ENCODE measurements around the gene CSNK2A1. TPM values are rescaled to one million over a fixed set of nuclear protein-coding genes. Genes with fewer than 3 reads are reported as not detected.
"Not testable (repeated sequence)": the region's sequence is repeated elsewhere in the genome, so short reads cannot be mapped to it uniquely, and the experiment has no call there.

Gene CSNK2A1
- total RNA-seq (2014; rRNA removed; shearing (Covaris generic)), result 108 and 124 TPM in 2 replicates
- polyA plus RNA-seq (2014; cell fraction: nucleus; rRNA removed), result 33.7 and 63.0 TPM in 2 replicates

DNA sequence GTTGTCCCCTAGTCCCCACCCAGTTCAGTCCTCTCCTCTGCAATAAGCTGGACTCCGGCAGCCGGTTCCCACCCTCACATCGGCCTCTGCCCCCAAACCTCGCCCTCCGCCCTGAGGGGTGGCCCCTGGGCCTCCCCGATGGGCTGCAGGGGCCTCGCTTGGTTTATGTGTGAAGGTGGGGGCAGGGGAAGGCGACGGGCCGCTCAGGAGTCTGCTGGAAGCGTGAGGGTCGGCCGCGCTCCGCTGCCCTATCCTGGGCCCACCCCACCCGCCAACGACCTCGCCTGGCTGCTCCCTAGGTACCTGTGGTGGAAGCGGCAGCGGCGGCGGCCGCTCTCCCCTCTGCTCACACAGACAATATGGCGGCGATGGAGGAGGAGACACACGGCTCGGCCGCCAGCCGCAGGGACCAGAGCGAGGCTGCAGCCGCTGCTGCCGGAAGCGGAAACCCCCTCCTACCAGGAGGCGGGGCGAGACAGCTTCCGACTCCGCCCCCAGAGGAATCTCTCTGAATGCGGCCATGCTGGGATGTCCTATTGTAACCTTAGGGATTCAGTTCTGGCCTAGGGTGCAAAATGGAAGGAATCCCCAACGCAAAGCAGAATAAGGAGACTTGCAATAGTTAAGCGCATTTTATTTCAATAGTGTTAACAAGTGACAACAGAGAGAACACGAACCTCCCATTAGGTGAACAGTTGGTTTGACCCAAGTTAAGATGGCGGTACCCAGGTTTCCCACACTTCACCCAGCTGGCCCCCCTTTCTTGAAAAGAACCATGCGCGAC lies at the start of gene CSNK2A1:
Gene CSNK2A1, minus strand, starts transcription at position 422 of the 784 bp plus-strand sequence. CDS start 35,239 bp downstream, outside the sequence.
- DNase-seq (ENCODE audit: extremely low read depth, low read depth), result peak; percentile 94

DNA sequence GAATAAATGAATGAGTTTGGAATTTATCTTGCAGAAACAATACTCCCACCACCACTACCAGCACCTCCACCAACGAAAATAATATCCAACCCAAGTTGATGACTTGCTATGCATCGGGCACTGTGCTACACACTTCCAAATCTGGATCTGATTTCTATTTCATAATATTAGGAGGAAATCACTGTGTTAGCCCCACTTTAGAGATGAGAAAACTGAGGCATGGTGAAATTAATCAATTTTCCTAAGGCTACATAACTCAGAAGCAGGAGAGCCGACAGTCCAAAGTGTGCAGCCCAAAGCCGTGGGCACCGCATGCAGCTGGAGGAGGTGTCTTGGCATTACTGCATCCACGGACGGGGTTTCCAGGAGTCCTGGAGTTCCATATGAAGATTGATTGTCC lies 48.9 kb upstream of the CSNK2A1 start:
- DNase-seq (ENCODE audit: extremely low read depth, low read depth), result no peak

DNA sequence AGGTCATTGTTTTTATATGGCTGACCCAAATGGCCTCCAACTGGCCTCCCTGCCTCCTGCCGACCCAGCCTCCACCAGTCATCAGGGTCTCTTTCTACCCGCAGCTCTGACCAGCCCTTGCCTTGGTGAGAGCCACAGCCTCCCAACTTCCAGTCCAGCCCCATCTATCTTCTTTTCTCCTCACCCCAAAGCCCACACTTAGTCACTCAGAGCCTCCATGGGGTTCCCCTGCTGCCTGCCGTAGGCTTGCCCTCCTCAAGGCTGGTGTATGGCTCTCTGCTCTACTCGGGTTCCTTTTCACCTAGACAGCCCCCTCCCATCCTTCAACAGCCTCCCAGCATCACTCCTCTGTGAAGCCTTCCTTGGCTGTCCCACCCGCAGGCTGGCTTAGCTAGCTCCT lies 48.4 kb upstream of the CSNK2A1 start:
- DNase-seq (ENCODE audit: extremely low read depth, low read depth), result no peak

DNA sequence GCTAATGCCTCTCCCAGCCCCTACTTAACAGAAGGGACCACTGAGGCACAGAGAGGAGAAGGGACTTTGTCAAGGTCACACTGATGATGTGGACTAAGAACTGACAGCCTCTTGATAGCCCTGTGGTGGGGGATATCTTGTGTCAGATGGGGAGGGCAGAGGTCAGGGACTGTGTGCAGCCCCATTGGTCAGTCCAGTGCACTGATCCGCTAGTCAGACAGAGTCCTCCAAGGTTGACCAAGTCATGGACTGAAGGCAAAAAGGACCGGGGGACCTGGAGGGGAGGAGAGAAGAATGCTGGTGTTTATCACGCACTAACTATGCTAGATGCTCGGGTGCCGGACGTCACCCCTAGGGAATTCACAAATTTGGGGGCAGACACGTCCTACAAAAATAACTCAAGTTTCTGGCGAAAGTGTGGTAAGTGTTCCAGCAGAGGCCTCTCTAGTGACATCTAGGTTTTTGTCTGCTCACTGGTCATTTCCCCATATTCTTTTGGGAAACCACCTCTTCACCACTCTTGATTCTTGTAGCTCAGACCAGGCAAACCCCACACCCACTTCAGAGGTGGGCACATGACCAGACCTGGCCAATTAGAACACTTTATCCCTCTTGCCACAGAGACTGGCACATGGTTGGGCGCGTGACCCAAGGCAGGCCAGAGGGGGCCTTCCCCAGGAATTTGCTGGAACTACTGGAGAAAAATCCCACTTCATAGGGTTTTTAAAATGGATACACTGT lies 45.5 kb upstream of the CSNK2A1 start:
- no peak for DNase-seq (ENCODE audit: extremely low read depth, low read depth)

DNA sequence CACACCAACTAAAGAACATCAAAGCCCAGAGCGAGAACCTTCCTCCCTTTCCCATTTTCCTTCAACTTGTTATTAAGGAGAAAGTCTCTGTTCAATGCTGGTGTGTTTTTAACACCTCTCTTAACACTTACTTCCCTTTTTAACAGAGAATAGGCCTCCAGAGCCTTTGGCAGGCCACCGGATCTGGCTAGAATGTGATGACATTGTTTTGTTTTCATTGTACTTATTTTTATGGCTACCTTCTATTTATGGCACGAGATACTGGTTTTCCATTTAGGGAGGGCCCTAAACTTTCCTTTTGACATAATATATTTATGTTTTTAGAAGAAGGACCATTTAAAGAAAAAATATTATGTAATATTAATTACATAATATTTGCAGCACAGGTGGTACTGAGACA lies 44.9 kb upstream of the CSNK2A1 start:
- DNase-seq (ENCODE audit: extremely low read depth, low read depth), result no peak

DNA sequence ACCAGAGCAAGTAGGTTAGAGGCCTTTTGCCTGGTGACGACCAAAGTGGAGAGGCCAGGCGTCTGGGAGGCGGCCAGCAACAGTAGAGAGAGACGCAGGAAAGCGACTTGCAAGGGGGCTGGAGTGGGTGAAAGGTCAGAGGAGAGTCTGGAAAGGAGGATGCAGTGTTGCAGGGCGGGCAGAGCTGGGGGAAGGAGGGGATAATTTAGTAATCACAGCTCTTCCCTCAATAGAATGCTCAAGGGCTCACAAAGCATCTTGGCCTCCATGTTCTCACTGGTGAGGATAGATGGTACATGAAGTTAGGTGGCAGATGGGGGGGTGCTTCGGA lies 41.3 kb upstream of the CSNK2A1 start:
- DNase-seq (ENCODE audit: extremely low read depth, low read depth), result no peak

DNA sequence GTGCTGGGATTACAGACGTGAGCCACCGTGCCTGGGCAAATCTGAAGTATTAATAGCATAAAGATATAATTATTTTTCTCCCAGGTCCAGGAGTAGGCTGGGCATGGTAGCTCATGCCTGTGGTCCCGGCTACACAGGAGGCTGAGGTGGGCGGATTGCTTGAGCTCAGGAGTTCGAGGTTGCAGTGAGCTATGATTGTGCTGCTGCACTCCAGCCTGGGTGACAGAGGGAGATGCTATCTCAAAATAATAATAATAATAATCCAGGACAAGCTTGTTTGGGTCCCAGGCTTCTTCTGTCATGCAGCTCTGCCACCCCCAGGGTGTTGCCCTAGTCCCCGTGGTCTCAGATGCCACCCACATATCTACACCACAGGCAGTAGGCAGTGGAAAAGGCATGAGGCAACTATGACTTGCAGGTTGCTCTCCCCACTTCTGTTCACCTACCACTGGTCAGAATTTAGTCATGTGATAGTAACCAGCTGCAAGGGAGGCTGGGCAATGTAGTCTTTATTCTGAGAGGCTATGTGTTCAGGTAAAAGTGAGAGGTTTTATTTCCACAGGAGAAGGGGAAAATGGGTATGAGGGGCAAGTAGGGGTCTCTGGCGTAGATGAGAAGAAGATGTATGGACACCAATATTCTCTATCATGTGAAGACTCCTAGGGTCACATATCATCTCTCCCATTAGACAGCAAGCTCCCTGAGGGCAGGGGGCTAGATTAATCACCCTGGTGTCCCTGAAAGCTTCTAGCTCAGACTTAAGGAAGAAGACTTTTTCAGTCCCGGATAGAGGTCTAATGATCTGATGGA lies 40.8 kb upstream of the CSNK2A1 start:
- no peak for DNase-seq (ENCODE audit: extremely low read depth, low read depth)

DNA sequence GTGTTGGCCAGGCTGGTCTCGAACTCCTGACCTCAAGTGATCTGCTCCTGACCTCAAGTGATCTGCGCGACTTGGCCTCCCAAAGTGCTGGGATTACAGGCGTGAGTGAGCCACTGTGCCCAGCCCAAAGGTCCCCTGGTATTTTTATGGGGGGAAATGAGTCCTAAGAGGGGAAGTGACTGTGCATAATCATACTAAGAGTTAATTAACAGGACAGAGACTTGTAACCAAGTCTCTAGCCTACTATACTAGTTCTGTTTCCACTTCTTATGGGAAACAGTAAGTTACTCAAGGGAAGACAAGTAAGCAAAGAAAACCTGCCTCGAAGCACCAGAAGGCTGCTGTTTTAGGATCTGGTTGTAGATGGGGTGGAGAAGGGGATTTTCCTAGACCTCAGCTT lies 38.6 kb upstream of the CSNK2A1 start:
- no peak for DNase-seq (ENCODE audit: extremely low read depth, low read depth)

DNA sequence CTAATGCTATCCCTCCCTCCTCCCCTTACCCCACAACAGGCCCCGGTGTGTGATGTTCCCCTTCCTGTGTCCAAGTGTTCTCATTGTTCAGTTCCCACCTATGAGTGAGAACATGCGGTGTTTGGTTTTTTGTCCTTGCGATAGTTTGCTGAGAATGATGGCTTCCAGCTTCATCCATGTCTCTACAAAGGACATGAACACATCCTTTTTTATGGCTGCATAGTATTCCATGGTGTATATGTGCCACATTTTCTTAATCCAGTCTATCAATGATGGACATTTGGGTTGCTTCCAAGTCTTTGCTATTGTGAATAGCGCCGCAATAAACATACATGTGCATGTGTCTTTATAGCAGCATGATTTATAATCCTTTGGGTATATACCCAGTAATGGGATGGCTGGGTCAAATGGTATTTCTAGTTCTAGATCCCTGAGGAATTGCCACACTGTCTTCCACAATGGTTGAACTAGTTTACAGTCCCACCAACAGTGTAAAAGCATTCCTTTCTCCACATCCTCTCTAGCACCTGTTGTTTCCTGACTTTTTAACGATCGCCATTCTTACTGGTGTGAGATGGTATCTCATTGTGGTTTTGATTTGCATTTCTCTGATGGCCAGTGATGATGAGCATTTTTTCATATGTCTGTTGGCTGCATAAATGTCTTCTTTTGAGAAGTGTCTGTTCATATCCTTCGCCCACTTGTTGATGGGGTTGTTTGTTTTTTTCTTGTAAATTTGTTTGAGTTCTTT lies 35.5 kb upstream of the CSNK2A1 start:
- not testable (repeated sequence) for DNase-seq (ENCODE audit: extremely low read depth, low read depth)

DNA sequence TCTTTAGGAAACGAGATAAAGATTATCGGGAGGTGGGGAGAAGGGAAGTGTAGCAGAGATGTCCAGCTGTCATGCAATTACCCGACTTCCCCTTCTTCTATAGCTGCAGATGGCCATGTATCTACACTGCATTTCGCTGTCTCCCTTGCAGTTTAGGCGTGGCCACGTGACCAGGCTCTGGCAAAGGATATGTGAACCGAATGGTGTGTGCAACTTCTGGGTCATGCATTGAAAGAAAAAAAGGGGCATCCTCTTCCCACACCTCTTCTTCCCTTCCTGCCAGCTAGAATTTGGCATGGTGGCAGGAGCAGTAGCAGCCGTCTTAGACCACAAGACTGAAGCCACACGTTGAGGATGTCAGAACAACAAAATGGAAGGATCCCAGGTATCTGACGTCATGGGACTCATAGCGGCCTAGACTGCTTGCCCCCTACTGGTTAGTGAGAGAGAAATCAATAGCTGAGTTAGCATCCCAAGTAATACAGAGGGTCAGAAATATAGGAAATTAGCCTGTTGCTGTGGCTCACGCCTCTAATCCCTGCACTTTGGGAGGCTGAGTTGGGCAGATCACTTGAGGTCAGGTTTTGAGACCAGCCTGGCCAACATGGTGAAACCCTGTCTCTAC lies 33.7 kb upstream of the CSNK2A1 start:
- peak; percentile 38 for DNase-seq (ENCODE audit: extremely low read depth, low read depth)

DNA sequence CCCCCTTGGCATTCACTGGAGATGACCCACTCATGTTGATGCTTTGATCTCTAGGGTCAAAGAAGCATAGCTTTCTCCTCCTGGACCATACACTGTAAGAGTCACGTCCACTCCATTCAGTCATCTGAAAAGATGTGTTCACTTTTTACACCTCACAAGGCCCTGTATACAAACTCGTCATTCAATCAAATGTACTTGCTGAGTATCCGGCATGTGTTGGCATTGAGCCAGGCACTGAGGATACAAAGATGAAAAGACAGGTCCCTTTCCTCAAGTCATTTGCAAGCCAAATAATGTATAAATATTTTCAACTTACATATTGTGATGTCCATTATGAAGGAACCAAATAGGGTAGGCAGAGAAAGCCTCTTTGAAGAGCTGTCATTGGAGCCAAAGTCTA lies 32.6 kb upstream of the CSNK2A1 start:
- no peak for DNase-seq (ENCODE audit: extremely low read depth, low read depth)

DNA sequence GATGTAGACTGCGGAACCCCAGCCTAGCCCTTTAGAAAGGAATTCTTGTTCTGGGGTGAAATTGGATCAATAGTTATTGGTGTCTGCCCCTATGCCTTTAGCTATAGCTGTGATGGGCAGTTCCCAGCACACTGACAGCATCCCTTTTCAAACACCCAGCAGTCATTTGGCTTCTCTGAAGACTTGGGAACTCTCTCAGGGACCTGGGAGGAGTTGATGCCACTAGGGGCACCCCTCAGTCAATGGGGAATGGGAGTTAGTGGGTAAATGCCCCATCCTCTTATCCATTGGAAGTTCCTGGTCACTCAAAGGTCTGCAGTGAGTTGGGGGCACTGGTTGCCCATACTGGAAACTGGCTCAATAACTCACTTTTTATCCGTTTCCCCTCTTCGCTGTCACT lies 31.6 kb upstream of the CSNK2A1 start:
- DNase-seq (ENCODE audit: extremely low read depth, low read depth), result no peak

DNA sequence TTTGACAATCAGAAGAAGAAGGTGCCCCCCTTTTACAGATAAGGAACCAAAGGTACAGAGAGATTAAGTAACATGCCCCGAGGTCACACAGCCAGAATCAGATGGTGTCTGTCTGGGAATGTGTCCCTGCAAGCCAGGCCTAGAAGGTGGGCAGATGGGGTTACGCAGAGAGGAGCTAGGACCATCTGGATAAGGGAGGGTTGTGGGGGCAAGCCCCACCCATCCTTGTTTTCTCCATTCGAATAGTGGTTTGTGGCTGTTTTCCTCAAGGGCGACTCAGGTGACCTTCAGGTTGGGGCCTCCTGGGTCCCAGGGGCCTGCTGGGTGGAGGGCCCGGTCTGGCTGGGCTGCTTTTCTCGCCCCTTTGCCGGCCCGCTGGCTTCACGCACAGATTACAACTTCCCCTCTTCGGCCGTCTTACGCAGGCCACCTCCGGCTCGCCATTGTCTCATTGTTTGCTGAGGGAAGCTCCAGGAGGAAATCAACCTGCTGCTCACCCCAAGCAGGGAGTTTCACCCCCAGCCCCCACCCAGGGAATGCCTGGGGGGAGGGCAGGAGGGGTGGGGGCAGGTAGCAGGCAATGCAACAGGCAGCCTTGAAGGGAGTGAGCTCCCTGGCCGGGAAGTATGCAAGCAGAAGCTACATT lies 30.8 kb upstream of the CSNK2A1 start:
- DNase-seq (ENCODE audit: extremely low read depth, low read depth), result no peak

DNA sequence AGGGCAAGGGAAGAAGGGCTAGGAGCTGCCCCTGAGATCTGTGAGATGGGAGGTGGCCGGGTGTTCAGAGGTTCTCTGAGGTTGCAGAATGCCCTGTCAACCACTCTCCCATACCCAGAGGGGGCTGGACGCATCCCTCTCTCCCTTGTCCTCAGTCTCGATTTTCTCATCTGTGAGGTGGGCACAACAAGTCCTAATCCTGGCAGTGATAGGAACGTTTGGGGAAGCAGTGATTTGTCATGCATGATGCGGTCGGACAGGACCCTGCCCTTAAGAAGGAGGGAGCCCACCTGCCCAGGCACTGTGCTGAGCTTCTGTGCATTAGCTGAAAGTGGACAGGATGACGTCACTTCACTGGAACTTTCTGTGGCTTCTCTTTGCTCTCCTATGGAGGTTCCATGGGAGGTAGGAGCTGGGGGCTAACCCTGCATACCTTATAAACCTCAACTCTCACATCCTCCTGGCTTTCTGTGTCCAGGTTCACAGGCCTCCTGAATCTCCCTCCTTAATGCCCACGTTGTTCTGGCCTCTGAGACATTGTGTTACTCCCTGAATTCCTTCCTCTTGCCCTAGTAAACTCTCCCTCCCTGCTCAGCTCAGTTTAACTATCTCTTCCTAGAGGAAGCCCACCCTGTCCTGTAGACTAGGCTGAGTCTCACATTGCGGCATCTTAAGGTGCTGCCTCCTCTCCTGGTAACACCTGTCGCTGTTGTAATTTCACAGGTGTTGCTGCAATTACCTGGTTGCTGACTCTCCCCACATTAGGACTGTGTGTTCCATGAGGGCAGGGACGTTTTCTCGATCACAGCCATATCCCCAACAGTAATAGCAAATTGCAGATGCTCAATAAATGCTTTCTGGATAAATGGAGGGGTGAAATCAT lies 30.1 kb upstream of the CSNK2A1 start:
- DNase-seq (ENCODE audit: extremely low read depth, low read depth), result no peak

DNA sequence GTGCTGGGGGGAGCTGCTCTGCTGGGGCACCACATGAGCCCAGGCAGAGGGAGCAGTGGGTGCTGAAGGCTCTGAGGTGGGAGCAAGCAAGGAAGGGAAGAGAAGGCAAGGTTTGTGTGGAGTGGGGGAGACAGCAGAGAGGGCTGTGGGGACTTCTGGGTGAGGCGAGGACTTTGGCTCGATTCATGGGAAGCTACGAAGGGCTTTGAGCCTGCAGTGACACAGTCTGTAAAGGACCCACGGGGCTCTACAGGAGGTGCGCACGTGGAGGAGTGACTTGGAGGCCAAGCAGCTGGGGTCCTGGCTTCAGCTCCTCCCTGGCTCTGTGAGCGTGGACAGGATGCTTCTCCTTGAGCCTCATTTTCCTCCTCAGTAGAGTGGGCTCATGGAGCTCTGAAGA lies 29.1 kb upstream of the CSNK2A1 start:
- DNase-seq (ENCODE audit: extremely low read depth, low read depth), result no peak

DNA sequence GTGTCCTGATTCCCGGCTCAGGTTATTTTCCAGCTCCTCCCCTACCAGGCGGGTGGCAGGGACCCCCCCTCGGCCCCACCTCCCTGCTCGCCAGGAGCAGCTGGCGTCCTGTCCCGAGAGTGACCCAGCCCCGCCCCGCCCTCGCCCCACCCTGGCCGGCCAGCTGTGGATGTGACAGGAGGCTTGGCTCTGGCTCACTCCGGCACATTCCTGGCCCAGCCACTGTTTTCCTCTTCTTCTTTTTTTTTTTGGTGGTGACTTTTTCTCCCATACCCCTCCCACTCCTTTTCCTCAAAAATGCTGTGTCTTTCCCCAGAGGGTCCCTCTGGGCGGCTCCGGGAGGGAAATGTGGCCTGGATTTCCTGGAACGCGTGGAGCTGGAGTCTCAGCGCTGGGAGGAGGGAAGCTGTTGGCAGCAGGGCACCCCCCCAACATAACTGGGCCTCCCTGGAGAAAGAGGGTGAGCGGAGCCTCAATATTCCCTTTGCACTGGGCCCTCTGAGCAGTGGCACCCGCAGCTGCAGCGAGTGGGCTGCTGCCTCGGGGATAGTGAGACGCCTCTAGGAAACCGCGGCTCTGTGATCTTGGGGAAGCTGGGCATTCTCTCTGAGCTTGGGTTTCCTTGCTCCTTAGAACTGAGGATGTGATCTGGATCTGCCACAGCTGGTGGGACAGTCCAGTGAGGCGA lies 28.3 kb upstream of the CSNK2A1 start:
- DNase-seq (ENCODE audit: extremely low read depth, low read depth), result no peak

DNA sequence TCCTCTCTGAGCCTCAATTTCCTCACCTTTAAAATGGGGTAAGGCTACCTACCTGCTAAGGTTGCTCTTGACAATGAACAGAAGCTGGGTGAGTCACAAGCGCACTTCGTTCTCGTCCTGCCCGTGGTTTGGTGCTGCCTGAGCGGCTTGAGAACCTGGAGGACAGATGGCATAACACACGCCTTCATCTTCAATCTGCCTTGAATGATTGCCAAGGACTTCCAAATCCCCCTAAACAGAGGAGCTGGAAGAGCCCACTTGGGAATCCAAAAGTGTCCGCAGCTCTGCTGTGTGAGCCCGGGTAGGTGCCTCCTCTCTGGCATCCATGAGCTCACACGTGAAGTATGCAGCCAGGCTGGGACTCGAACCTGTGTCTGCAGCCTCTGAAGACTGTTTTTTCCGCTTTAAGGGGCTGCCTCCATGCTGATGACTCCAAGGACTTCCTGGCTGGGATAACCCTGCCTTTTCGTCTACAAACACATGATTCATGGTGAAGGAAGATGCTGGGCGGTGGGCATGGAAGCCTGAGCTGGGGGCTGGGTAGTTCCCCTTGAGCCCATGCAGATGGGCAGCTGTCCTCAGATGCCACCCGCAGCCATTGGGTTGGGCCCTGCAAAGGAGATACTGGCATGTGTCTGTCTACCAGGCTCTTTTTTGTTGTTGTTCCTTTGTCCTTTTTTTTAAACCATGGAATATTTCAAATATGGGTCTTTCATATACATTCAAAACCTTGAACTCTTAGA lies 25.3 kb upstream of the CSNK2A1 start:
- DNase-seq (ENCODE audit: extremely low read depth, low read depth), result no peak
